Ureter (tissue), 1 donor: ENCODE measurements around the gene IKZF2. TPM values are rescaled to one million over a fixed set of nuclear protein-coding genes. Genes with fewer than 3 reads are reported as not detected.
A peak's percentile ranks its signal among the peaks of the same experiment; 100 is the strongest.

Source experiments
- DNase-seq: peaks from one replicate; pipeline ENCODE4 v3.0.0-alpha.2; 2020; ENCODE audit warnings: low spot score
- total RNA-seq: library from RNA; stranded (reverse); gene quantifications from one replicate; pipeline ENCODE4 v1.2.4, GENCODE V29; 2023
- donor health status: DM: yes; HTN: yes; CAD: no.

The IKZF2 gene
- total RNA-seq, 1 donor from 2014 or later: 118 TPM

DNA sequence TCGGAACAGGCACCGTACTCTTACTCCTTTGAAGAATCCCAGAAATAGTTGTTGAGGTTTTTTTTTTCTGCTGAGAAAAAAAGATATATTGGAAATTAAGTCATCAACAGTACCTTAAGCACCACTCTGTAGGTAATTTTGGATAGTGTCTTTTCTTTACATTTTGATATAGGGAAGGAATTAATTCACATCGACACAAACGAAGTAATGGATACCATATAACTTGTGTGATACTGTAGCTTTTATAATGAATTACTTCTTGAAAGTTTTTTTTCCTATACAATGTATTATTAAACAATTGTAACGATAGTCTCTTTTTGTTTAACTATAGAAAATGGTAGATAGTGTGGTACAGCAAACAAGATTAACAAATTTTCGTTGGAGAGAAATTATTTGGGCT is 1.5 kb upstream of the IKZF2 start:
- no peak for DNase-seq

DNA sequence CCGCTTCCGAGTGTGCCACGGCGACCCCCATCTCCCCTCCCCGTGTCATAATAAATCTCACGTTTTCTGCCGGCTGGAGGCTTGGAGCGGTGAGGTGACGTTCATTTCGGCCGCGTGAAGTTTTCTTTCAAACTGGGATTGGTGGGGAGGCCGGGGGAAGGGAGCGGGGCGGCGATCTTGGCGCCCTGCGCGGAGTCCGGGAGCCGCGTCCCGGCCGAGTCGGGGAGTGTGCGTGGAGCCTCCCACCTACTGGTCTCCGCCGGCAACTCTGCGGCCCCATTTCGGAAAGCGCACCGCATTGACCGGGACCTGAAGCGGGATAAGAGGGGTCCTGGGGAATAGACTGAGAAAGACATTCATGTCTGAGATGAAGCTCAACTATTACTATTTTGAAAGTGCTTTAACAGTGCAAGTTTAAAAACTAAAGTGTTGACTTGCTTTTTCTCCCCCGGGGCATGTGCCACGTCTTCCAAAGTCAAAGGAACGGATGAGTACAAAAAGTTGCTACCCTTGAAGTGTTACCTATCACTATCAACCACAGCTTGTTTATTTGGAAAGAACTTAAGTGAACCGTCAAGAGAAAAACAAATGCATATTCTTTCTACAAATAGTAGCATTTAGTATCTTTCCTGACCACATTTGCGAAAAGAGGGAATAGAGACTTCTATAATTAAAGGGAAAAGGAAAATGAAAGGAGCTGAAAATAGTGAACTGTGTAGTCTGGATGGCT is 818 bp upstream of the IKZF2 start:
- peak; percentile 67 for DNase-seq

DNA sequence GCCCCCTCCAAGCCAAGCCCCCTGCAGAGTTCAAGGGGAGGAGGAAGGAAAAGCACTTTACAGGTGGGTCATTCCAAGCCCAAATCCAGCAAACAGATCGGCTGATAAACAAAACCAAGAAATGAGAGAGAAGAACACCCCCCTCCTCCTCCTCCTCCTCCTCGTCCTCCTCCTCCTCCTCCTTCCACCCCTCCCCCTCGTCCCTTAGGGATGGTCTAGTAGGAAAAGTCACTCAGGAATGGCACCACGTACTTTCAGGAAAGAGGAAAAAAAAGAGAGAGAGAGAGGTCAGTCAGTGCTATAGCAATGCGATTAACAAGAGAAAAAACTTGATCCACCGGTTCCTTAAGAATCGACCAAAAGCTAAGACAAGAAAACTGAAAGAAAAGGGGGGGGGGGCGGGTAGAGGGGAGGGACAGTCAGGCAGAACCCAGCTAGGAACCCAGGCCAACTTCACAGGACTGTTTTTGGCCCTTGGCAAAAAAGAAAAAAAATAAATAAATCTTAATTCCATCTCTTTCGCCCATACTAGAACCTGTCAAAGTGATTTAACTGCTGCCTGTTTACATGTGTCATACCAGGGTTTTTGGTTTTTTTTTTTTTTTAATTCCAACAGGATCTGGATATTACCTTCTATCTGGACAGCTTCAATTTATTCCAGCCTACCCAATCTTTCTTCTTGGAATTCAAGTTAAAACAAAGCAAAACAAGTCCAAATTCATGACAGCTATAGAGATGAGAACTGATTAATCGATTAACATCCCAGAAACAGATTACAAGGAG is 906 bp downstream of the IKZF2 start:
- DNase-seq: no peak

DNA sequence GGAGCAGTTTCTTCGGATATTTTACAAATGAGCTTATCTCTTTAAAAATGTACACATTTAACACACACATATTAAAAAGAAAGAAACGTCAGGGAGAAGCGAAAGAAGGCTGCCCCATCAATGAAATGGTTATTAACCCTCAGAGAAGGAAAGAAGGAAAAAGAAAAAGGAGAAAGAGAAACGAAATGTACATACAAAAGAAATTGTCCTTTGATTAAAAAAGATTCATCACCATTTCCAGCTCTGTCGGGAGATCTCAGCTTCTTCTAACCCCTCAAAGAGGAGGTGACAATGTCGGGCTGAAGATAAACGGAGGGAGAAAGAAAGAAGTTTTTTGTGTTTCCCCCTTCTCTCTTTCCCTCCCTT is 1.5 kb downstream of the IKZF2 start:
- DNase-seq: no peak

DNA sequence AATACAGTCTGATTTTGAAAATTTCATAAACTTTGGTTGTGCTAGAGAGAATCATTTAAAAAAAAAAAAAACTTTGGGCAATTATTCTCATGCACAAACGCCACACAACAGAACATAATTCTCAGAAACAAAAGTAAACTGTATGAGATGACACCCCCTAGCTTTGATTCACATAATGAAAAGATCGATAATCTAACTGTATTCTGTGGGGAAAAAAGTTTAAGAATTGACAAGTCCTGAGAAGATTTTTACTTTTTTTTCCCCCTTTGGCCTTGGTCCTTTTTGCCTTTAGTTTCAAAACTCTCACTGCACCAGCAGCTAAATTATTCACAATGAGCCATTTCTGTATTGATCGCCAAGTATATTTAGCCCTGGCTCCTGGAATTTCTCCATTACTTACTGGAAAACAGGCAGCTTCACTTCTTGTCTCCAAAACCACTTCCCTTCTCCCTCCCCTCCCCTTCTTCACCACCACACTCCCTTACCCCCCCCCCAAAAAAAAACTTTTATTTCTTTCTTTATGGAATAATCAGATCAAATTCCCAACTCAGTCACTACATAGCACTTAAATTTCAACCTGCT is 2.0 kb downstream of the IKZF2 start:
- no peak for DNase-seq

DNA sequence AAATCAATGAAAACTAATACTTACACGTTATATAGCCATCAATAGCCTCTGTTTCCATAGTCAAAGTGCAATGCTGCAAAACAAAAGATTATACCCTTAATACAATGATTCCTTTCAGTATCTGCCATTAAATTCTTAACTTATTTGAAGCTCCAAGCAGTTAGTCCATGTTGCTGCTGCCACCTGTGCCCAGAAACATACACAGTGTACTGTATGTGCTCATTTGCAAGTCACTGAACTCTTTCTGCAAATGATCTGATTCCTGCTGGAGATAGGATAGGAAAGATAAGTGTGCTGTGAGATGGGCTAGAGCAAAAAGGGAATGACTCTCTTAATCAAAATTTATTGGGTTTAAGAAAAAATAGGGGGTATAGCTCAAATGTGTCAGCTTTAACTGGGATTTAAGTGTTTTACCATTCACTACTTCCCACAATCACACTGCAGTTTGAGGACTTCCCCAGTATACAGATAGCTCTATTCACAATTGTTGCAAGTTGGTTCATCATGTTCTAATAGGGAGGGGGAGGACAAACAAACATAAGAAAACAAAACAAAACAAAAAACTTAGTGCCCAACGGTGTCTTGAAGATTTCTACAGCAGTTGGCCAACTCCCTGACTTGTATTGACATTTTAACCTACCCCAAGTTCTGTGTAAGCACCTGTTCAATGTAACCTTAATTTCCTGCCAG is 2.7 kb downstream of the IKZF2 start:
- no peak for DNase-seq

DNA sequence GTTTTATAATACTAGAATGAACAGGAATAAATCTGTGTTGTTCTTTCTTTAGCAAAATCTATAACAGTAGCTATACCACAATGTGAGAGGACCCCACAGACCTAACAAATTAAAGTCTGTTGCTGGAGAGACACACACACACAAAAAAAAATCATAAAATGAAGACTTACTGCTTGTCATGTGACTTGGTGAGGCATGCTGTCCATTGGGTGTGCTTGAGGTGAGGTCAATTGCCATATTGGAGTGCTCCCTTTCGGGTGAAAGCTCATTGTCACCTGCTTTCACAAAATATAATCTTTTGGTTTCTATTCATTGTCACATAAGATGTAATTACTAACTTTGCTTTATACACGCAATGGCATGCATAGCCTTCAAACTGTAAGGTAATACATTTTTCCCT is 3.9 kb downstream of the IKZF2 start:
- no peak for DNase-seq

DNA sequence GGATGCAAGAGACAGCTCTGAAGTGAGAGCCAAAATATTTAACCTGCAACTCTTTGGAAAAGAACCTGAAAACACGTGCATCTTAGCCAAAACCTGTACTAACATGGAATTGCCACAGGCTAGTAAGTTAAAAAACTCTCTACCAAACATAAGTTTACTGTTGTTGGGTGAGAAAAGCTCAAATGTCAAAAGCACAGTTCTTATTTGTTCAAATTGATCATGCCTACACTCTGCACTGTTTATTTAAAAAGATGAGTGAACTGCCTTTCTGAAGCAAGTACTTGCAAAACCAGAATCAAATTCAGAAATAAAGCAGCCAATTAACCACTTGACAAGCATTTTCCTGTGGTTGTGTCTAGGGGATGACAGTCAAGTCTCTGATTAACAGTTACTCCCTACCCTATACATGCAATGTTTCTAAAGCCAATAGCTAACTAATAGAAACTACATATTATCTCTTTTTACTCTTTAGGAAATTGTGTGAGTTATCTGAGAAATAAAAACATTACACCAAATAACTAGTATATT is 5.6 kb downstream of the IKZF2 start:
- no peak for DNase-seq

DNA sequence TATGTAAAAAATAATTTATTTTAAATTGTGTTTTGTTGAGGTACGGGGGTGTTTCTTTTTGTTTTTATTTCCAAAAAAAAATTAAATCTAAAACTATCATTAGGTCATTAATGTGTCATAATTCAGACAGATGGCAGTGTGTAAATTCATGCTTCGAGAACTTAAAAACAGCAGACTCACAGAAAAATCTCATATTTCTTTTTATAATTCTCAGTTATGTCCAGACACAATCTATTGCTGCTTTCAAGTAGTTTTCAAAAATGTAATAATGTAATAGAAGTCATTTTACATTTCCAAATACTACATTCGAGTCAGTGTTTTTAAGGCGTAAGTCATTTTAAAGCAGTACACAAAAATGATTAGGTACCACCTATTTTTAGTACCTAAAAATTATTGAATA is 14.3 kb downstream of the IKZF2 start:
- DNase-seq: no peak

DNA sequence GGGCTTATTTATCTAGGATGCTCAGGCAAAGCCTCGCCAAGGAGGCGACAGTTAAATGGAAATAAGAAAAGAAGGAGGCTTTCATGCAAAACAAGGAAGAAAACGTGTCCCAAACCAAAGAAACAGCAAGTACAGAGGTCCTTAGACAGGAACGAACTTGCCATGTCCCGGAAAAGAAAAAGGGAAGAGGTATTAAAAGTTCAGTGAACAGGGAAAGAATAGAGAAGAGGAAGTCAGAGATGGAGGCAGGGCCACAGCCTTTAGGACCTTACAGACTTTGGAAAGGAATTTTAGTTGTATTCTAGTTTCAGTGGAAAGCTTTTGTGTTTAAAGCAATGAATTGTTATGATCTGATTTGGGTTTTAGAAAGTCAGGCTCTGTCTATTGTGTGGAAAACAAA is 22.1 kb downstream of the IKZF2 start:
- no peak for DNase-seq

DNA sequence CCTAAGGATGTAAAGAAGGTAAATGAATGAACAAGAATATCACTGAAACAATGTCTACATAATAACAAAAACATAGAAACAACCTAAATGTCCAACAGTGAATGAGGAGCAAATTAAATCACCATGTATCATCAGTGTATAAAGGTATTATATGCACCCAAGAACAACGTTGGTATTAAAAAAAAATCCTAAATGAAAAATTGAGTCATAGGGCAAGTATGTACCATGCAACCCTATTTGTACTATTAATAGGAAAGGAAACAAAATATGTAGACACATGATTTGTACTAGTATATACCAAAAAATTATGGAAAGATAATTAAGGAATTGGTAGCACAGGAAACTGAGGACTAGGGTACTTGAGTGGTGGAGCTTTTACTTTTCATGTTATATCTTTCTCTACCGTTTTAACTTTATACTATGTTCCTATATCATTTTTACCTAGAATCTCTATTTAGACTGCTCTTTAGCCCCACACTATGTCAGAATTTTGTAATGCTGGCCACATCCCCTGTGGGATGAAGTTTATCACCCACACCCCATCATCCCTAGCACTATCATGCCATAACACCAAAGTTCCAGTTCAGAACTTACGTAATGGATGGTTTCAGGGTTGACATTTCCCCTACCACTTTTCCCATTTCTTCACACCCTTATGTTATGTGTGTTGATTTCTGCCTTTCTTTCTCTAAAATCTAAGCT is 25.6 kb downstream of the IKZF2 start:
- no peak for DNase-seq

DNA sequence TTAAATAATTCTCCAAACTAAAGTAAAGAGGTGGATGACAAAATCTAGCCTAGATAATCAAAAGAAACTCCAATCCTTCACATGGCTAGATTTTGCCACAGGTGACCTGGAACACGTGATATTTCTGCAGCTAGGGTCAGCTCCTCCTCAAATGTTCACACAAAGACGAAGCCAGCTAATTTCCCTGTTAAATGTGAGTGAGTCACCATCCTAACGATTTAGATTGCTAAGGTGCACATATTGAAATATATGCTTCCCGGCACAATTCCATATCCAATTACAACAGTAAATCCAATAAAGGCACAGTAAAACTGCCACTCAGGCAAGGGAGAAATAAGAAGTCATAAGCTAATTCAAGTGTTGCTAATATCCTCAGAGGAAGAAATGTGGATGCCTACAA is 28.7 kb downstream of the IKZF2 start:
- DNase-seq: no peak

DNA sequence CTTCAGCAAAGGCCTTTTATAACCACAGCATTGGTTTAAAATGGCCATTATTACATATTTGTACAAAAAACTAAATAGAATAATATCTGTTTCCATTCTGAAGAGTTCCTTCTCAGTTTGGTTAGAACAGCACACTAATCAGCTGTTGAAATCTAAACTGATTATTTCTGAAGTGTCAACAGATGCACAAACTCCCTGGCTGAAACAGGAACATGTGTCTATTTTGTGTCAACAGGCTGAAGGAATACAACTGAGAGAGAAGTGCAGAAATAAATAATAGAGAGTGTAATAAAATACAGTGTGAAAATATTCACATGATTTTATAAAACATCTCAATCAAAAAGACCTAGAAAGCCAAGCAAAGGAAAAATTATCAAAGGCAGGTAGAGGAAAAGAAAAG is 29.7 kb downstream of the IKZF2 start:
- DNase-seq: no peak

DNA sequence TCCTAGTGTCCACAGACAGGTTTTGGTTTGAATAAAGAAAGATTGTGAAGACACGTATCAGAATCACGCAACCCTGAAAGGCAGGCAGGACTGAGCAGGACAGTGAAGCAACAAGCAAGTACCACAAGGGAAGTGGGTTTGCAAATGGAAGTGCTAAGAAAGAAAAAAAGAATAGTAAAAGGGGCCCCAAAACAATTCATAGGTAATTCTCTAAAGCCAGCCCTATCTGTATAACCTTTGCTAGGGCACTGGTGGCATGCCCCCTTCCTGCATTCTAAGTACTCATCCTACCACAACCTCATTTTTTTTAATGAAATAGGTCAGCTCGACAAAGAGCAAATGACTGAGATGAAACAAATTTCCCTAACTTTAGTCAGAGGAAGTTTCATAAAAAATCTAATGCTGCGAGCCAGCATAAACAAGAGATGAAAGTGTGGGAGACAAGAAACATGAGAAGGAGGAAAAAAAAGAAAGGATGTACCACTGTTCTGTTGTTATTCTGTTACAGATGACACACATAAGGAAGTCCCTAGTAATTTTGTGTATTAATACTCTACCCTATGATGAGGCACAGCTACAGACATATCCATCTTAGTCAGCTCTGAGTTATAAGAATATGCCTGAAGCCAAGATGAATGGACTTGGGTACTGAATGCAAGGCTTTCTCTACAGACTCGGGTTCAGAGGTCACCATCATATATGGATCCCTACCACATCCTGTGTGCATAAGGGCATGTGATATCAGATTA is 32.2 kb downstream of the IKZF2 start:
- no peak for DNase-seq

DNA sequence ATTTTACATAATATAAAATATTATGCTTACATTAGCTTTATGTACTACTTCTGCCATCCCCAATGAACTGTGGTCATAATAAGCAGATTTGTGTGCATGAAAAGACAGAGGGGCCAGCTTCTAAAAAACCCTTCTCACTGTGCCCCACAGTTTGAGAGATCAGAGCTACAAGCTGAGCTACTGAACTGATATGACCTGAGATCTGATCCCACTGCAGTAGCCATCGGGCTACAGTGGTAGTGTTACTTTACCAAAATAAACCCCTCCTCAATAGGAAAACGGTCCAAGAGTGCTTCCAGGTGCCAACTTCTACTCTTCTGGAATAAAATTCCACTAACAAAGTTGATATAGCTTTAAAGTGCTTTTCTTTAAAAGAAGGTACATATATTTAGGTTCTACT is 43.1 kb downstream of the IKZF2 start:
- no peak for DNase-seq

DNA sequence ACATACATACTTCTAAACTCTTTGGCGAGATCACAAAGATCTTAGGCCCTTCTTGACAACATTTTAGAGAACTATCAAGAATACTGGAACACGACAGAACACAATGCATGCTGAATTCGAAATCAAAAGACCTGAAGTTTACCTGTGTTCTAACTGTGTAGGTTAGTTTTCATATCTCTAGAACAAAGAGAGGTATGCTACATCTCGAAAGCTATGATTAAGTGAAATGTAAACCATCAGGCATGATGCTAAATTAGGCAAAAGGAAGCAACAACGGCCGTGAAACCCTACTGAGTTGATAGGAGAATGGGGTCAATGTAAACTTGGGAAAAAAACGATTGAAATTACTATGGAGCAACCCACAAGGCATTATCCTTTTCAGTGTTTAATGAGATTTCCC is 43.7 kb downstream of the IKZF2 start:
- no peak for DNase-seq

DNA sequence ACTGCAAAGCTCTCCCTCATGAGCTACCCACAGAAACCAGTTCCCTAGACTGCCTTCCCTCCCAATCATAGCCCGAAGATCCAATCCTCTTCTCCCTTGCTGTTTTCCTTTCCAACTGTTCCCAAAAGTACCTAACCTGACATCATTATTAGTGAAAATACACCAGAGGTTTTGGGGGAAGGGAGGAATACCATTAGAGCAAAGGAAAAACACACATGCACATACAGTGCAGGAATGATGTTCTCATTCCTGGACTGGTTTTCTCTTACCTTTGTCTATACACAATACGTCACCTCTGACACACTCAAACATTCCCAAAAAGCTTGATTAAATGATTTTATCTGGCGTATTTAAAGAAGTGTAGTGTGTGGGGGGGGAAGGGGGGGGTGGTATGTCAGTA is 46.2 kb downstream of the IKZF2 start:
- no peak for DNase-seq

DNA sequence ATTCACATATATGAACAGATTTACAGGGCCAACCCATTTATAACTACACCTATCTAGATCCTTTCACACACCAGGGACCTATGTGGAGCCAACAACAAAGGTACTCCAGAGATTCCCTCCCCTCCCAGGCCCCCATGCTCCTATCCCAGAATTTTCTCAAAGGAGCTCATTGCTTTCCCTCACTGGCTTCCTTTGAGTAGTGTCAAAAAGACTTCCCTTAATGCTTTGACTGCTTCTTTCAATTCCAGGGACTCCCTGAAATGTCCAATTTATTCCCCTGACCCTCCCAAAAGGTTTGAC is 46.6 kb downstream of the IKZF2 start:
- no peak for DNase-seq

DNA sequence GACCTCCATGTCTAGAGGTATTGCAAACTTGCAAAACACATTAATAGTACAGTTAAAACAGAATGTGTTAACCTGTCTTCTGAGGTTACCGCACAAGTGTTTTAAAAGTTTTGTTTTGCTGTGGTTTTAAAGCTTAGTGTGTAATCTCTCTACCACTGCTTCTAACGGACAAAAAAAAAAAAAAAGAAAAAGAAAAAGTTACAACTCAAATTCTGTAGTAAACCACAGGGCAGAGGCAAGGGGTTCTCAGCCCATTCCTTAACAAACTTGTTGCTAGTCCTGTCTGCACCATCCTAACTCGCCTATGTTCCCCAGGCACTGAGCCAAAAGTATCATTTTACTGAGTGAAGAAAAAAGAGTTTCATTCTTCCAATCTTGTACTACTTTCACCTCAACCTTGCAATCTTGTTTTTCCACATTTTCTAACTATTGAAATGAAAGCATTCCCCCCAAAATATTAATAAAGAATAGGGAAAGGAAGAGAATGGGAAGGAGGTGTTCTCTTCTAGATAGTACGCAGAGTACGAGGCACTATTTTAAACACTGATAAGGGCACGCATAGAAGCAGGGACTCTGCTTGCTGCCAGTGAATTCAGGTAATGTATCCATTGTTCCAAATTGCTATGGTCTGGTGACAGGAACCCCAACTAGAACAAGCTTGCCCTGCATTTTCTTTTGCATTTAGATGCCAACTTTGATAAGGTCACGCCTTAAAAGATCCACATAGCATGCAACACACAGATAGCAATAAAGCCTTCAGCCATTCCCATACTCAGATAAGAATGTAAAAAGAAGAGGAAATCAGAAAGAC is 47.1 kb downstream of the IKZF2 start:
- DNase-seq: no peak

DNA sequence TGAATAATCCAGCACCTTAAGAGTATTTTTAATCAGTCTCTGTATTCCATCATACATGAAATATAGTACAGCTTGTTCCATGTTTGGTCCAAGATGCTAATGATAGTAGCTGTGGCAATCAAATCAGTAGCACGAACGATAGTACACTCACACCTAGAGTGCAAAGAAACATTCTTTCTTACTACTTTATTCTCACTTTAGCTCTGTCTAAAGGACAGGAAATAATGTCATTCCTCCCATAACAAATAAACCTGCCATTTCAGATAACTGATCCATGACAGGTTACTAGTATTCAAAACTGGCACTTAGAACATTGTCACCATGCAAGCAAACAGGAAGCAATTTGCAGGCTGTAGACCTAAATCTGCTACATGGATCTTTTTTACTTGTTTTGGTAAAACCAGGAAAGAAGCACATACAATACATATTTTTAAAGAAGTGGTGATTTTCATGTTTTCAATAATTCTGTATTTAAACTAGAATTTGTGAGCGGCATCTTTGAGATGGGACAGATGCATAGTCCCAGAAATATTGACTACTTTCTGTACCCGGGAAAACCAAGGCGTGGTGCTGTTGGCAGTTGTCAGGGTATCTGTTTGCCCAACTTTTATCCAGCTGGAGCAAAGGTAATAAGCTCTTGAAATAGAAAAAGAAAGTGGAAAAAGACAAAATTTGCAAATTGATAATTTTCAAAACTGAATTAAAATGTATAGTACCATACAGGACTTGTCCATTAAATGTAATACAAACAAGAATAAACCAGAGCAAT is 49.5 kb downstream of the IKZF2 start:
- no peak for DNase-seq
